ENCODE data around the gene DEFB132. TPM values are rescaled to one million over a fixed set of nuclear protein-coding genes. Genes with fewer than 3 reads are reported as not detected.

The DEFB132 gene
- total and polyA plus RNA-seq, 9 of the 15 experiments (the other 6 are each of a cell fraction or from before 2014, with no cell fraction given): not detected

- TF ChIP-seq, protein P1, sequence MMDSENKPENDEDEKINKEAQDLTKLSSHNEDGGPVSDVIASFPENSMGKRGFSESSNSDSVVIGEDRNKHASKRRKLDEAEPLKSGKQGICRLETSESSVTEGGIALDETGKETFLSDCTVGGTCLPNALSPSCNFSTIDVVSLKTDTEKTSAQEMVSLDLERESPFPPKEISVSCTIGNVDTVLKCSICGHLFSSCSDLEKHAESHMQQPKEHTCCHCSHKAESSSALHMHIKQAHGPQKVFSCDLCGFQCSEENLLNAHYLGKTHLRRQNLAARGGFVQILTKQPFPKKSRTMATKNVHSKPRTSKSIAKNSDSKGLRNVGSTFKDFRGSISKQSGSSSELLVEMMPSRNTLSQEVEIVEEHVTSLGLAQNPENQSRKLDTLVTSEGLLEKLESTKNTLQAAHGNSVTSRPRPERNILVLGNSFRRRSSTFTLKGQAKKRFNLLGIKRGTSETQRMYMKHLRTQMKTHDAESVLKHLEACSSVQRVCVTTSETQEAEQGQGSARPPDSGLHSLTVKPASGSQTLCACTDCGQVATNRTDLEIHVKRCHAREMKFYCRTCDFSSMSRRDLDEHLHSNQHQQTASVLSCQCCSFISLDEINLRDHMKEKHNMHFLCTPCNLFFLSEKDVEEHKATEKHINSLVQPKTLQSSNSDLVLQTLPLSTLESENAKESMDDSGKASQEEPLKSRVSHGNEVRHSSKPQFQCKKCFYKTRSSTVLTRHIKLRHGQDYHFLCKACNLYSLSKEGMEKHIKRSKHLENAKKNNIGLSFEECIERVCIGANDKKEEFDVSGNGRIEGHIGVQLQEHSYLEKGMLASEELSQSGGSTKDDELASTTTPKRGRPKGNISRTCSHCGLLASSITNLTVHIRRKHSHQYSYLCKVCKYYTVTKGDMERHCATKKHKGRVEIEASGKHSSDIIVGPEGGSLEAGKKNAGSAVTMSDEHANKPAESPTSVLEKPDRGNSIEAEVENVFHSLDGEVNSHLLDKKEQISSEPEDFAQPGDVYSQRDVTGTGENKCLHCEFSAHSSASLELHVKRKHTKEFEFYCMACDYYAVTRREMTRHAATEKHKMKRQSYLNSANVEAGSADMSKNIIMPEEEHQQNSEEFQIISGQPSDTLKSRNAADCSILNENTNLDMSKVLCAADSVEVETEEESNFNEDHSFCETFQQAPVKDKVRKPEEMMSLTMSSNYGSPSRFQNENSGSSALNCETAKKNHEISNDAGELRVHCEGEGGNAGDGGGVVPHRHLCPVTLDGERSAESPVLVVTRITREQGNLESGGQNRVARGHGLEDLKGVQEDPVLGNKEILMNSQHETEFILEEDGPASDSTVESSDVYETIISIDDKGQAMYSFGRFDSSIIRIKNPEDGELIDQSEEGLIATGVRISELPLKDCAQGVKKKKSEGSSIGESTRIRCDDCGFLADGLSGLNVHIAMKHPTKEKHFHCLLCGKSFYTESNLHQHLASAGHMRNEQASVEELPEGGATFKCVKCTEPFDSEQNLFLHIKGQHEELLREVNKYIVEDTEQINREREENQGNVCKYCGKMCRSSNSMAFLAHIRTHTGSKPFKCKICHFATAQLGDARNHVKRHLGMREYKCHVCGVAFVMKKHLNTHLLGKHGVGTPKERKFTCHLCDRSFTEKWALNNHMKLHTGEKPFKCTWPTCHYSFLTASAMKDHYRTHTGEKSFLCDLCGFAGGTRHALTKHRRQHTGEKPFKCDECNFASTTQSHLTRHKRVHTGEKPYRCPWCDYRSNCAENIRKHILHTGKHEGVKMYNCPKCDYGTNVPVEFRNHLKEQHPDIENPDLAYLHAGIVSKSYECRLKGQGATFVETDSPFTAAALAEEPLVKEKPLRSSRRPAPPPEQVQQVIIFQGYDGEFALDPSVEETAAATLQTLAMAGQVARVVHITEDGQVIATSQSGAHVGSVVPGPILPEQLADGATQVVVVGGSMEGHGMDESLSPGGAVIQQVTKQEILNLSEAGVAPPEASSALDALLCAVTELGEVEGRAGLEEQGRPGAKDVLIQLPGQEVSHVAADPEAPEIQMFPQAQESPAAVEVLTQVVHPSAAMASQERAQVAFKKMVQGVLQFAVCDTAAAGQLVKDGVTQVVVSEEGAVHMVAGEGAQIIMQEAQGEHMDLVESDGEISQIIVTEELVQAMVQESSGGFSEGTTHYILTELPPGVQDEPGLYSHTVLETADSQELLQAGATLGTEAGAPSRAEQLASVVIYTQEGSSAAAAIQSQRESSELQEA (IDR thresholded peaks at IDR 0.05; ENCODE audit: low read depth): no peak
These were observed 2.5 kb downstream of the DEFB132 start (continued) for GRCh38 chr20:259981-260380.

GRCh38 chr20:263701-264100 lies 6.2 kb downstream of the DEFB132 start:
- no peaks in the 10 kb centered on the region for H3K9me1 ChIP-seq (ENCODE audit: control insufficient read depth, insufficient read depth, low read length)
- no peaks in the 10 kb centered on the region for H4K20me1 ChIP-seq (replicated peaks; ENCODE audit: control insufficient read depth, insufficient read depth, low read length)
- H2AFZ ChIP-seq (ENCODE audit: low read depth, low read length): no peak overlapping the region
- FAIRE-seq (no peak), ATAC-seq (no peak), DNase-seq (ENCODE audit: extremely low read depth in 1 of 4, low spot score in 3 of 4) (no peak)
- no peak overlapping the region for H3K4me3 ChIP-seq
- in situ Hi-C loops (cut with MboI) (no loop called here), intact Hi-C loops (cut with micrococcal nuclease) (no loop called here)
- no peaks in the 10 kb centered on the region for H3K36me3 ChIP-seq (ENCODE audit: control insufficient read depth, insufficient read depth, low read length)
- no peak overlapping the region for H3K4me2 ChIP-seq (ENCODE audit: insufficient read depth, low read length)
- H3K27ac ChIP-seq (ENCODE audit: extremely low read depth, low read depth, low read length): no peak overlapping the region
- BruUV-seq (replicated peaks): no TSS peak
- peaks cover 16 to 18% of the 10 kb centered on the region in 2 experiments; a peak in 4 of 5 replicates for H3K4me1 ChIP-seq (replicated peaks in 1 of 2; ENCODE audit: control insufficient read depth in 2 of 2, insufficient read depth in 2 of 2, low read length in 2 of 2)
- 37% methylated on average over 11 of the region's 13 CpGs for WGBS (ENCODE audit: insufficient coverage, low coverage, missing lambda C conversion rate)
- peak overlapping the region in 1 of 2 experiments; percentile 53; a peak in 2 of 4 replicates for H3K9ac ChIP-seq (ENCODE audit: insufficient read depth in 1 of 2, low read depth in 2 of 2, low read length in 2 of 2)
- no peaks in the 10 kb centered on the region for H3K79me2 ChIP-seq (ENCODE audit: control insufficient read depth, insufficient read depth, low read length)
- H3K9me3 ChIP-seq (replicated peaks; ENCODE audit: control insufficient read depth, insufficient read depth, low read depth, low read length): no peaks in the 10 kb centered on the region
- TF ChIP-seq HDAC3 (IDR thresholded peaks at IDR 0.05; ENCODE audit: borderline replicate concordance, partially characterized antibody): no peak
- no peaks in the 10 kb centered on the region for H3K27me3 ChIP-seq (ENCODE audit: control insufficient read depth in 2 of 2, insufficient read depth in 2 of 2, low read length in 2 of 2)
- ChIA-PET POLR2A (interaction anchor here (1.3 to 1.5 kb wide), 2 partner anchors 28 to 35 kb away, joined by 3 to 5 read pairs; no protein-coding TSS in a partner anchor), CTCF (ENCODE audit: low intra/inter-chr PET ratio) (no interaction called here)
